H1 (cell line): ENCODE results near the gene NOS1AP.

ENCODE experiments used
- BACH1 ChIP-seq: IDR thresholded peaks from 2 replicates; pipeline ENCODE4 v1.6.1; 2012; ENCODE audit warnings: low read length, improper control_type of control experiment
- CHD1 ChIP-seq: IDR thresholded peaks from 2 replicates; pipeline ENCODE4 v1.6.1; 2012; ENCODE audit warnings: low read depth, low read length, improper control_type of control experiment
- CREB1 ChIP-seq: IDR thresholded peaks from 2 replicates; pipeline ENCODE4 v1.6.1; 2012; ENCODE audit warnings: inconsistent platforms
- JUN ChIP-seq: IDR thresholded peaks from 2 replicates; pipeline ENCODE4 v1.6.1; 2011; ENCODE audit warnings: low read depth, mild to moderate bottlenecking, improper control_type of control experiment, low read length
- MAFK ChIP-seq: IDR thresholded peaks from 2 replicates; pipeline ENCODE4 v1.6.1; 2012; ENCODE audit warnings: low read depth, mild to moderate bottlenecking, improper control_type of control experiment, low read length
- POLR2A ChIP-seq, 2 experiments: IDR thresholded peaks; 1 replicate in 1 of 2; 2 replicates in 1 of 2; pipeline ENCODE4 v1.6.1; 2011; ENCODE audit warnings: low read depth in 2 of 2, low read length in 2 of 2, mild to moderate bottlenecking in 2 of 2; ENCODE audit errors: control extremely low read depth in 1 of 2
- POLR2AphosphoS5 ChIP-seq: IDR thresholded peaks from 2 replicates; pipeline ENCODE4 v1.6.1; 2011; ENCODE audit warnings: low read depth, low read length
- RAD21 ChIP-seq, 2 experiments: IDR thresholded peaks in 1 of 2; conservative IDR thresholded peaks in 1 of 2; 2 replicates each; pipeline ENCODE4 v1.6.1; 2011; ENCODE audit warnings: low read depth in 2 of 2, low read length in 2 of 2, improper control_type of control experiment in 1 of 2, inconsistent platforms in 1 of 2, mild to moderate bottlenecking in 1 of 2, moderate library complexity in 1 of 2
- RXRA ChIP-seq: IDR thresholded peaks from 2 replicates; pipeline ENCODE4 v1.6.1; 2011; ENCODE audit warnings: low read depth, mild to moderate bottlenecking, low read length, moderate library complexity; ENCODE audit not compliant: insufficient read depth
- TF ChIP-seq, protein P1 (sequence below), 3 experiments: IDR thresholded peaks; 1 replicate in 2 of 3; 2 replicates in 1 of 3; pipeline versions ENCODE4 v1.5.1 to v1.6.1; 2011; ENCODE audit warnings: low read length in 3 of 3, mild to moderate bottlenecking in 3 of 3, inconsistent platforms in 2 of 3, low read depth in 1 of 3, moderate library complexity in 1 of 3; ENCODE audit not compliant: insufficient read depth in 1 of 3; ENCODE audit errors: control extremely low read depth in 1 of 3

DNA sequence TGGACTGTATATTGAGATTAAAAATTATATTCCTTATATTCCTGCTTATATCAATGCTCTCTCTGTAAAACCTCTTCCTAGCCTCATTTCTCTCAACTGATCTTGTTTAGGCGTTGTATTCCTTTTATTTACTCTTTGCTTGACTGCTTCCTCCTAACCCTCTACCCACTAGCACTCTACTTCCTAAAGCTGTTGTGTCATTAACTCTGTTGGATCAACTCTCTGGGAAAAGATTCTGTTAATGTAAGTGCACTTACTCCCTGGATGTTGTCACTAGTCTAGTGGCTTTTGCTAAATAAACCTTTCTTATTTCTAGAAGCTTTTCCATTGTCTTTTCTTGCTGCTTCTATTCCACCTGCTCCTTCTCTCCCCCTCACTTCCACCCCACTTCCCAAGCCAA is 300.7 kb downstream of the NOS1AP start:
- TF ChIP-seq RXRA = no peak
- TF ChIP-seq CREB1 = no peak
- TF ChIP-seq RAD21 (IDR thresholded peaks at IDR 0.05 in 1 of 2, conservative IDR thresholded peaks at IDR 0.05 in 1 of 2; ENCODE audit: low read depth in 2 of 2, low read length in 2 of 2) = no peak
- no peak for TF ChIP-seq POLR2A (IDR thresholded peaks at IDR 0.05; ENCODE audit: control extremely low read depth in 1 of 2, low read depth in 2 of 2, low read length in 2 of 2)
- no peak for TF ChIP-seq MAFK
- TF ChIP-seq, protein P1, sequence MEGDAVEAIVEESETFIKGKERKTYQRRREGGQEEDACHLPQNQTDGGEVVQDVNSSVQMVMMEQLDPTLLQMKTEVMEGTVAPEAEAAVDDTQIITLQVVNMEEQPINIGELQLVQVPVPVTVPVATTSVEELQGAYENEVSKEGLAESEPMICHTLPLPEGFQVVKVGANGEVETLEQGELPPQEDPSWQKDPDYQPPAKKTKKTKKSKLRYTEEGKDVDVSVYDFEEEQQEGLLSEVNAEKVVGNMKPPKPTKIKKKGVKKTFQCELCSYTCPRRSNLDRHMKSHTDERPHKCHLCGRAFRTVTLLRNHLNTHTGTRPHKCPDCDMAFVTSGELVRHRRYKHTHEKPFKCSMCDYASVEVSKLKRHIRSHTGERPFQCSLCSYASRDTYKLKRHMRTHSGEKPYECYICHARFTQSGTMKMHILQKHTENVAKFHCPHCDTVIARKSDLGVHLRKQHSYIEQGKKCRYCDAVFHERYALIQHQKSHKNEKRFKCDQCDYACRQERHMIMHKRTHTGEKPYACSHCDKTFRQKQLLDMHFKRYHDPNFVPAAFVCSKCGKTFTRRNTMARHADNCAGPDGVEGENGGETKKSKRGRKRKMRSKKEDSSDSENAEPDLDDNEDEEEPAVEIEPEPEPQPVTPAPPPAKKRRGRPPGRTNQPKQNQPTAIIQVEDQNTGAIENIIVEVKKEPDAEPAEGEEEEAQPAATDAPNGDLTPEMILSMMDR (IDR thresholded peaks at IDR 0.05; ENCODE audit: control extremely low read depth in 1 of 3, insufficient read depth in 1 of 3, low read depth in 1 of 3, low read length in 3 of 3) = no peak
- no peak for TF ChIP-seq POLR2AphosphoS5
- TF ChIP-seq JUN = no peak
- TF ChIP-seq BACH1 = no peak
- no peak for TF ChIP-seq CHD1
